Measurements from ENCODE around the gene WDR20.
"Not testable (repeated sequence)": the region's sequence is repeated elsewhere in the genome, so short reads cannot be mapped to it uniquely, and the experiment has no call there.

Gene WDR20

GRCh38 chr14:102238131-102238530 is 98.4 kb downstream of the WDR20 start:
- DNase-seq (ENCODE audit: low read depth in 2 of 2) = no peak

GRCh38 chr14:102238766-102239165 is 99.1 kb downstream of the WDR20 start:
- DNase-seq (ENCODE audit: low read depth in 2 of 2) = no peak

GRCh38 chr14:102239231-102239630 is 99.5 kb downstream of the WDR20 start:
- DNase-seq (ENCODE audit: low read depth in 2 of 2) = no peak

- DNase-seq (ENCODE audit: low read depth in 2 of 2) = not testable (repeated sequence)
Measured at GRCh38 chr14:102240481-102240880, 100.8 kb downstream of the WDR20 start.

- no peak for DNase-seq (ENCODE audit: low read depth in 2 of 2)
Measured at GRCh38 chr14:102241147-102241546, 101.5 kb downstream of the WDR20 start.

GRCh38 chr14:102243795-102244194 is 104.1 kb downstream of the WDR20 start:
- not testable (repeated sequence) for DNase-seq (ENCODE audit: low read depth in 2 of 2)

- DNase-seq (ENCODE audit: low read depth in 2 of 2) = no peak
Measured at GRCh38 chr14:102246071-102246470, 106.4 kb downstream of the WDR20 start.

GRCh38 chr14:102248121-102248520 is 108.4 kb downstream of the WDR20 start:
- no peak for DNase-seq (ENCODE audit: low read depth in 2 of 2)

GRCh38 chr14:102249041-102249440 is 109.3 kb downstream of the WDR20 start:
- no peak for DNase-seq (ENCODE audit: low read depth in 2 of 2)

- no peak for DNase-seq (ENCODE audit: low read depth in 2 of 2)
Measured at GRCh38 chr14:102249981-102250380, 110.3 kb downstream of the WDR20 start.

- DNase-seq (ENCODE audit: low read depth in 2 of 2) = no peak
Measured at GRCh38 chr14:102250636-102251035, 110.9 kb downstream of the WDR20 start.

GRCh38 chr14:102251161-102251560 is 111.5 kb downstream of the WDR20 start:
- no peak for DNase-seq (ENCODE audit: low read depth in 2 of 2)

GRCh38 chr14:102252834-102253801 is 113.4 kb downstream of the WDR20 start:
- no peak for DNase-seq (ENCODE audit: low read depth in 2 of 2)

GRCh38 chr14:102255401-102256190 is 115.9 kb downstream of the WDR20 start:
- no peak for DNase-seq (ENCODE audit: low read depth in 2 of 2)

GRCh38 chr14:102256716-102257115 is 117.0 kb downstream of the WDR20 start:
- DNase-seq (ENCODE audit: low read depth in 2 of 2) = no peak

GRCh38 chr14:102258136-102258535 is 118.4 kb downstream of the WDR20 start:
- no peak for DNase-seq (ENCODE audit: low read depth in 2 of 2)
